Measurements from ENCODE around the gene TEX101.
"Not testable (repeated sequence)": the region's sequence is repeated elsewhere in the genome, so short reads cannot be mapped to it uniquely, and the experiment has no call there.

TEX101 gene

GRCh38 chr19:43380771-43381386, 33.8 kb upstream of the TEX101 start:
- TF ChIP-seq CTCF (IDR thresholded peaks at IDR 0.05; ENCODE audit: control insufficient read depth, insufficient read depth, low read depth, low read length, missing control alignments): no peak
- DNase-seq (ENCODE audit: low read depth): no peak

GRCh38 chr19:43382586-43383216, 32.0 kb upstream of the TEX101 start:
- not testable (repeated sequence) for DNase-seq (ENCODE audit: low read depth)

More at GRCh38 chr19:43380771-43381386, 33.8 kb upstream of the TEX101 start:
- H3K4me3 ChIP-seq (ENCODE audit: control insufficient read depth, low read depth, low read length): no peak overlapping the region

GRCh38 chr19:43383254-43383653, 31.4 kb upstream of the TEX101 start:
- H3K4me3 ChIP-seq (ENCODE audit: control insufficient read depth, low read depth, low read length); DNase-seq (ENCODE audit: low read depth): not testable (repeated sequence)

More at GRCh38 chr19:43382586-43383216, 32.0 kb upstream of the TEX101 start:
- H3K4me3 ChIP-seq (ENCODE audit: control insufficient read depth, low read depth, low read length): not testable (repeated sequence)

- H3K4me3 ChIP-seq (ENCODE audit: control insufficient read depth, low read depth, low read length); DNase-seq (ENCODE audit: low read depth): not testable (repeated sequence)
Observed at GRCh38 chr19:43383759-43384158, 30.9 kb upstream of the TEX101 start.

GRCh38 chr19:43390903-43391551, 23.7 kb upstream of the TEX101 start:
- H3K4me3 ChIP-seq (ENCODE audit: control insufficient read depth, low read depth, low read length); DNase-seq (ENCODE audit: low read depth): not testable (repeated sequence)

- H3K4me3 ChIP-seq (ENCODE audit: control insufficient read depth, low read depth, low read length); DNase-seq (ENCODE audit: low read depth): not testable (repeated sequence)
Observed at GRCh38 chr19:43391552-43391935, 23.1 kb upstream of the TEX101 start.

GRCh38 chr19:43393501-43393900, 21.2 kb upstream of the TEX101 start:
- not testable (repeated sequence) for H3K4me3 ChIP-seq (ENCODE audit: control insufficient read depth, low read depth, low read length); DNase-seq (ENCODE audit: low read depth)

- TF ChIP-seq CTCF (IDR thresholded peaks at IDR 0.05; ENCODE audit: control insufficient read depth, insufficient read depth, low read depth, low read length, missing control alignments): no peak
- no peak overlapping the region for H3K4me3 ChIP-seq (ENCODE audit: control insufficient read depth, low read depth, low read length)
- no peak for DNase-seq (ENCODE audit: low read depth)
Observed at GRCh38 chr19:43395561-43395960, 19.1 kb upstream of the TEX101 start.

- H3K4me3 ChIP-seq (ENCODE audit: control insufficient read depth, low read depth, low read length): no peak overlapping the region
- DNase-seq (ENCODE audit: low read depth): no peak
- no peak for TF ChIP-seq CTCF (IDR thresholded peaks at IDR 0.05; ENCODE audit: control insufficient read depth, insufficient read depth, low read depth, low read length, missing control alignments)
Observed at GRCh38 chr19:43406297-43406696, 8.4 kb upstream of the TEX101 start.

- TF ChIP-seq CTCF (IDR thresholded peaks at IDR 0.05; ENCODE audit: control insufficient read depth, insufficient read depth, low read depth, low read length, missing control alignments): no peak
- no peak for DNase-seq (ENCODE audit: low read depth)
- no peak overlapping the region for H3K4me3 ChIP-seq (ENCODE audit: control insufficient read depth, low read depth, low read length)
Observed at GRCh38 chr19:43407416-43408005, 7.2 kb upstream of the TEX101 start.

All from AG09309 (cell line).